HS-5 (cell line): ENCODE data around the gene IMPA2.

Experiments used
- DNase-seq: peaks from one replicate; pipeline ENCODE4 v3.0.0-alpha.2; 2012; ENCODE audit warnings: low read depth

IMPA2 gene

DNA sequence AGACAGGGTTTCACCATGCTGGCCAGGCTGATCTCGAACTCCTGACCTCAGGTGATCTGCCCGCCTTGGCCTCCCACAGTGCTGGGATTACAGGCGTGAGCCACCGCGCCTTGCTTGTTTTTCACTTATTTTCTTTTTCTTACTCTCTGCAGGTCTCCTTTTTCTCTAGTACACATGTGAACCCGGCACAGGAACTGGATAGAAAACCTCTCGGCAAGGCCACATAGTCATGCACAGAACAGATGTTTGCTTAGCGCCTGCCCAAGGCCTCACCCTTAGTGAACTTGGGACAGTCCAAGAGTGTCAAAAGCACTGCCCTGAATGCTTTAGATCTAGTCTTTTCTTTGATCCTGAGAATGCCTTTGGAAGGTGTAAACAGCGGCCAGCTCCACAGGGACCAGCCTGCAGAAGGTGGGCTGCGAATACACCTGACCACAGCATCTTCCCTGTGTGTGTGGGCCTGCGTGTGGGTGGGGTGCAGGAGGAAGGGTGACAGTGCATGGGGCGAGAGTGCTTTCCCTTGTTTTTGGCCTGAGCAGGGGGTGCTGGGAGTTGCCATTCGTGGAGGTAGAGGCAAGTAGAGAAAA lies 27.0 kb downstream of the IMPA2 start:
- DNase-seq = no peak

DNA sequence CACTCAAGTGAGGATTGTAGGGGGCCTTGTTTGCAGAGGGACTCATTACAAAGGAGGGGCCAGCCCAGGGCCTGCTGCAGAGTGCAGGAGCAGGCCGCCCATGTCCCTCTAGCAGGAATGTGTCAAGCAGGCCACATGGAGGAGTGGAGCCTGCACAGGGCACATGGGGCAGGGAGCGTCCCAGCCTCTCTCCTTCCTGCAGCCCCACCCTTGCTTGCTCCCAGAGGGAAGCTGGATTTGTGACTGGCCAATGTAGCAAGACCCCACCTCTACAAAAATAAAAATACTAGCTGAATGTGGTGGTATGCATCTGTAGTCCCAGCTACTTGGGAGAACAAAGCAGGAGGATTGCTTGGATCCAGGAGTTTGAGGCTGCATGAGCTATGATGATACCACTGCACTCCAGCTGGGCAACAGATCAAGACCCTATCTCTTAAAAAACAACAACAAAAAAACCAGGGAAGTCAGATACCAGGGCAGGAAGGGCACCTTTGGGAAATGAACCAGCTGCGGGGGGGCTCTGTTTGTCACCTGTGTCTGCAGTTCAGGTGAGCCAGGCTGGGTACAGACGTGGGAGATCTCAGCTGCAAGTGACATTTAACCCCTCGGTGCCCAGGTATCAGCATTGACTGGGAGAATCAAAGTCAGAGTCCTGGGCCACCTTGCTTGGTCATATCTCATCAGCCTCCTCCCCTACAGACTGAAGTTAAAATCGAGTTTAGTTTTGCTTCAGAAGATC lies 27.7 kb downstream of the IMPA2 start:
- DNase-seq = no peak

DNA sequence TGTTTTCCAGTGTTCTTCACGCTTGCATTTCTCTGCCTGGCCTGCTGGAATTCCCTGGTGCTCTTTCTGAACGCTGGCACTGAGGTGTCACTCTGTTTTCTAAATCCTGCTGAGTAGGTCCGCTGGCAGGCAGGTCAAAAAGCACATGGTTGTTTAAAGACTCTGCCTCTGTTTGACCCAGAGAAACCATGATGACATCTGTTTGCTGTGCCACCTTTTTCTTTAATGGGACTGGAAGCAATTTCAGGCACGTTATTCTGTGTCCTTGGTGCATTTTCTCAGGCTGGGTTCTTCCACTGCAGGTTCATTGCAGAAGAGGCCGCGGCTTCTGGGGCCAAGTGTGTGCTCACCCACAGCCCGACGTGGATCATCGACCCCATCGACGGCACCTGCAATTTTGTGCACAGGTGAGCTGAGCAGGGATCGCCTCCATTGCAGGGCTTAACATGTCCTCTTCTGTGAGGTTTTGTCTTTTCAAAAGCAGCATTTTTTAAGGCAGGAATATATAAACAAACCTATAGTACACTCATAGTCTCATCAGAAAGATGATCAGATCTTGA lies 28.4 kb downstream of the IMPA2 start:
- no peak for DNase-seq

DNA sequence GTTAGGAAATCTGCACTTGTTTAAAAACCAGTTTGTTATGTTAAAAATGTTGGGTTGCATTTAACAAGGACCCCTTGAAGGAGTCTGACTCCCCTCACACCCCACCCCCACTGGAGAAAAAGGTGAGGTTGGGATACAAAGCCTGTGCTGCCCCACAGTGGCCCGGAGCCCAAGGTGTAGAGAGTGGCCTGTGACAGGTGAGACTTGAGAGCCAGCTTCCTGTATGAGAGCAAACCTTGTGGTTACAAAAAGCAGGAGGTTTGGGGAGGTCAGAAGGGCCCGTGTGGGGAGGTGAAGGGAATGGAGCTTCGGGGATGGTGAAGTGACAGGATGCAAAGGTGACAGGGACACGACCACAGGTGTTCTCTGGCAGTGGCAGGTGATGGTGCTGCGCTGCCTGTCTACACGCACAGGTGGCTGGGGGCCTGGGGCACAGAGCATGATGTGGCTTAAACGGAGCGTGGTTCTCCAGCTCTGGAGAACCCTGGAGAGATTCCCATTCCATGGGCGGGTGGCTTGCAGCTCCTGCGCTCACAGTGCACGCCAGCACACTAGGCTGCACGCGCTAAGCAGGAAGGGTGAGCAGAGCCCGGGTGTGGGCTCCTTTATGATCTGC lies 29.0 kb downstream of the IMPA2 start:
- no peak for DNase-seq

DNA sequence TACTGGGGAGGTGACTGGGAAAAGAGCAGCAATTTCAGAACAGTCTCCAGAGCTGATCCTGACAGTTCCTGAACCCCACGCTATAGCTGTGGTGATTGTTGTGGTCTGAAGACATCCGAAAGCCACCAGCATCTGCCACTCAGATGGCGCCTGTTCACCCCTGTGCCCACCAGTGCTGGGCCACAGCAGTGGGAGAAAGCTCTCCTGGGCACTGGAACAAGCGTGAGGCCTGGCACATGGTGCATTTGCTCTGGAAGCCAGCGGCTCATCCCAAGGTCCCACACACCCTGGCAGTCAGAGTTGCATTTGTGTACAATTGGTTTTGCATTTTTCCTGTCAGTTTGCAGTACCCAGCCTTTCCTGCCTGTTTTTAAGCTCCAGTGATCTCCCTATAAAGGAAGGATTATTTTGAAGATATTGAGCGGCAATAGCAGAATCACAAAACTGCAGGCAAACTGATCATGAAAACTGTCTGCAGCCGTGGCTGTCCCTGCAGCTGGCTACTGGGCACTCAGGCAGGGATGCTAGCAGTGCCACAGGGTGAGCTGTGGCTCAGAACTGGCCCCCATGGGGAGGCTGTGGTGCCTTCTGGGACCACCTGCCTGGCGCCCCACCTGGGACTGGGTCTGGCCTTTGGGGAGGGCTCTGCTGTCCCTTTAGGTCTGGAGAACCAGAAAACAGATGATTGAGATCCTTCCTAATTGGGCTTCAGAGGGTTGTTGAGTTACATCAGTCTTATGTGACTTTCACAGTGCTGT lies 30.1 kb downstream of the IMPA2 start:
- DNase-seq = no peak

DNA sequence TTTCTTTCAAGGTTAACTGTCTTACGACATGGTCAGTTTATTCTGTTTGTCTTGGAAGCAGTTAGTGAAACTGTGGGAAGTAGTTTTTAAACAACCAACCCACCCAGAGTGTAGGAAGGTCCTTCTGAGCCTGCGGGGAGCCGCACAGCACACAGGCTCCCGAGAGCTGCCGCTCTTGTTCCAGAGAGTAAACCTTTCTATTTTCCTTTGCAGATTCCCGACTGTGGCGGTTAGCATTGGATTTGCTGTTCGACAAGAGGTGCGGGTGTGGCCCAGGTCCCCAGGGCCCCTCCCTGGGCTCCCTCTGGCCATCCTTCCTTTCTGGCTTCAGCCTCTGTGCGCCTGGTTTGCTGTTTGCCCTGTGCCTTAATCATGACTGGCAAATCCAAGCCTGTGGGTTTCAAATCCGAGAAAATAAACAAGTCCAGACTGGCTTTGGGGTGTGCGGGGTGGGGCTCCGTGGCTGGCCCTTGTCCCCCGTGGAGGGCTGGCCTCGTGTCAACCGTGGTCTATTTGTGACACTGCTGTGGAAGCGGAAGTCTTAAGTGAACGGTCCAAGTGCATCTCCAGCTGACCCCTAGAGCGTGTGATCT lies 30.7 kb downstream of the IMPA2 start:
- DNase-seq = no peak

DNA sequence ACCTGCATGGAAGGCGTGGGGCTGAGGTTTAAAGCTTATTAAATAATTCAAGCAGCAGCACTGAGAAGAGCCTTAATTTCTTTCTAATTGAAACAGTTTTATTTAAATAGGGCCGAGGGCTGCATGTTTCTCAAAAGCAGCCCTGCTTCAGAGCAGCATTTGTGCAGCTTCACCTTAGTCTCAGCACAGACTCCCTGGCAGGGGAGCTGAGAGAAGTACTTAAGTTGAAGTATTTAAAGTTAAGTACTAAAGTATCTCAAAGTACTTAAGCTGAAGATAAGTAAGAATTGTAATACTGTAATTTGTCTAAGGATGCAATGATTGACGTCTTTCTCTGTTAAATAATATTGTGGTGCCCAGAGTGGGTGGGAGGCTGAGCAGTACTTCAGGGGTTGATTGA lies 31.4 kb downstream of the IMPA2 start:
- DNase-seq = no peak

DNA sequence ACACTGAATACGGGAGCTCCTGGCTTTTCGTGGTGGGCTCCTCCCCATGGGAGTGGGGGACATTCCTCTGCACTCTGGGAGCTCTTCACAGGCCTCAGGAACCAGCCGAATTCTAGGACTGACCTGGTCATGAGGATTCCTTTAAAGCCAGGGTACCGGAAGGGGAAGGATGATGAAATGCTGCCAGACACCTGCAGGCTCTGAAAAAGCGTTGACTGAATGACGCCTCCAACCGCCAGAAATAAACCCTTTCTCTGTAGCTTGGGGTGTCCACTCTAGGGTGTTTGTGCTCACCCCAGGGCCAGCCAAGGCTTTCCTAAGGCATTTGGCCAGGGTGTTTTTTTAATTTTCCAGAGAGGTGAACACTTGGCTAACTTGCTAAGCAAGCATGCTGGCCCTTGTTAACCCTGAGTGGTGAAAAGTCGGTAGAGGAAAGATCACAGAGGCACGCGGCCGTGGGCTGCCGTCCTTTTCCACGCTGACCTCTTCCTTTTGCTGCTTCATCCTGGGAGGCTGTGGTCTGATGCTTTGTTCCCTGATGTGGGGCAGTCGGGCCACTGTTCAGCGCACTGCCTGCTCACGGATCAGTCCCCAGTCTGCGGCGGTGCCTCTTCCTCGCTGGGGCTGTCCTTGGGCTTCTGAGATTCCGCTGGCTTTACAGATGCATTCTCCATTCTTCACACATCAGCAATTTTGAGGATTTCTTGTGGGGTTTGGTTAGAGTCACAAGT lies 32.0 kb downstream of the IMPA2 start:
- DNase-seq = no peak

DNA sequence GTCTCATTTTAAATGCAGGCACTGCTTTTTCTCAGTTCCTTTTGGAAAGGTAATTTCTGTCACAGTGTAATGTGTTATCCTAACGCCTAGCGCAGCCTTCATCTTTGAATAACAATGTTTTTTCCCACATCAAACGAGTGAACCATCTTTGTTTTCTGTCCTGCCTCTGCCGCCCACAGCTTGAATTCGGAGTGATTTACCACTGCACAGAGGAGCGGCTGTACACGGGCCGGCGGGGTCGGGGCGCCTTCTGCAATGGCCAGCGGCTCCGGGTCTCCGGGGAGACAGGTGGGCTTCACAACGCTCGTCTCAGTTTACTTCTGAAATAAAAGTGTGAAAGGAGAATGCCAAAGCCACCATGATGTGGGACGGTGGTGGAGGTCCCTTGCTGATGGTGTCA lies 32.8 kb downstream of the IMPA2 start:
- no peak for DNase-seq

DNA sequence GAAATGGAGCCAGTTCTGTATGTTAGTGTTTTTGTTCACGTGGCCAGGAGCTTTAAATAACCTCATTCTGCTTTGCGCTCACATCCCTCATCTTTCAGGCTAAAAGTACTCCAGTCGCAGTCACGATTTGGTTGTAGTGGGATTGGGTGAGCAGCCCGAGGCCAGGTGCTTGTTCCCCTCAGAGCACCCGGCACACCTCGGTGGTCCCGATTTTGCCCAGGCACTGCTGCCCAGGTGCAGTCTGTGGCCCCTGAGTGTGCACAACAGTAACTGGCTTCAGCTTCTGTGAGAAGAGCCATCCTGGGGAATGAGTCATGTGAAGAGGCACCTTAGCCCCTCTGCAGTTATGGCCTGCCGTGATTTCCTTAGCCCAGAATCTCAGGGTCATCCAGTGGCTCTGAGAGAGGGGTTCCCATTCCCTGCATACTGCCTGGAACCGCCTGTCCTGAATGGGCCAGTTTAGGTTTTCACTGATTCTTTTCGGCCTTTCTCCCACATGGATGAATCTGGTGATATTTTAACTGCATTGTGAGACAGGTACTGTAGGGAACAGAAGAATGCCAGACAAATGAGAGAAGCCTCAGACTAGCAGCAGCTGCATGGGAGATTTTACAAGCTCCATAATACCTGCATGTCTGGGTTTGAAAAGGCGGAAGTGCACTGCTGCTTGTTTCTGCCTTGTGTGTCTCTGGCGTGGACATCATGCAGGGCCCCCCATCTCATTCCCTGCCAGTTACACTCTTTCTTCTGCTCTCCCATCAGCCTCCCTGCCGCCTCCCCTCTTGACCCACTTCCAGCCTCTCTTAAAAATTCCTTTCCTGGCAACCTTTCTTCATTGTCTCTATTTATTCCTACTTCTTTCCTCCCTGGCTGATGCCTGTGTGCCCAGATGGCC lies 33.5 kb downstream of the IMPA2 start:
- DNase-seq = no peak

DNA sequence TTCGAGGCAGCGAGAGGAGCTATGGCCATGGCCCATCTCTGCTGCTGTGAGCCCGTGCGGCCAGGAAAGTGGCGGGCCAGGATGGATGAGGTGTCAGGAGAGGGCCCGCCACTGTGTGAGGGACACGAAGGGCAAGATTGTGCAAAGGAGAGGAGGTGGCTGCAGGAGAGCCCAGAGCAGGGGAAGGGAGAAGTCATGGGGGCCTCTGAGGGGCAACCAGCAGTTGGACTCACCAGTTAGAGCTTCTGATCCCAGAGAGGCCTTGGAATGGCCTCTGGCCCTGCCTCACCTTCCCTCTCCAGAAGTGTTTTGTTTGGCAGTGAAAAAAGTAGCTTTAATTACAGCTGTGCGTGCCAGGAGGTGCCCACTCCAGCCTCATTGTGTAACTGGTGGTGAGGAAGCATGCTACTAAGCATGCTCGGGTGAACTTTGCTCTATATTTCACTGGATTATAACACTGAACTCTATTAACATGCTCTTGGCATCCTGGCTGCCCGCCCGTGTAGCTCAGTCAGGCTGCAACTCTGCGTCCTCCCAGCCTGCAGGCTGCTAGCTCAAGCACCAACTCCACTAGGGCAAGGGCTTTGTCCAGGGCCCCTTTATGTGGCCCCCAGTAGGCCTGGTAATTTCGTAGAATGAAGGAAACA lies 34.2 kb downstream of the IMPA2 start:
- no peak for DNase-seq

DNA sequence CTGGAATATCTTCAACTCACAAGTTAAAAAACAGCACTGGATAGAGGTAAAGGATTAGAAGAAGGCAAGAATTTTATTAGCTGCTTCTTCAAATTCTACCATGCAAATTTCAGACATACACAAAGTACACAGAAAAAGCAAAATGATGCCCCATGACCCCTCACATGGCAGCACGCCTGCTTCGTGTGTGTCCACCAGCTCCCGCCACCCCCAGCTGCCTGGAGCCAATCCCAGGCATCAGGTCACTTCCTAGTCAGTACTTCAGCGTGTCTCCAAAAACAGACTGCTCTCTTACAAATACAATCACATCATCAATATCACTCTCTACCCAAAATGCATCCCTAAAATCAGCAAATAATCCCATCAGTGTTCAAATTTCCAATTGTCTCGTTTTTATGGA lies 35.8 kb downstream of the IMPA2 start:
- no peak for DNase-seq

DNA sequence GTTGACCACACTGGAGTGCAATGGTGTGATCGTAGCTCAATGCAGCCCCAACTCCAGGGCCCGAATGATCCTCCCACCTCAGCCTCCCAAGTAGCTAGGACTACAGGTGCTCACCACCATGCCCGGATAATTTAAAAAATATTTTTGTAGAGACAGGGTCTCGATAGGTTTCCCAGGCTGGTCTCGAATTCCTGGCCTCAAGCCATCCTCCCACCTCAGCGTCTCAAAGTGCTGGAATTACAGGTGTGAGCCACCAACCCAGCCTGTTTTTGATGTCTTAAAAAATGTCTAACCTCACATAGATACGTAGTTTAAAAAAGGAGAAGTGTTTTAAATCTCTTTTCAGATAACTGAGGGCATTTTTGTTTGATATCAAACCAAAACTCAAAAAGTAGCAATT lies 37.6 kb downstream of the IMPA2 start:
- no peak for DNase-seq

DNA sequence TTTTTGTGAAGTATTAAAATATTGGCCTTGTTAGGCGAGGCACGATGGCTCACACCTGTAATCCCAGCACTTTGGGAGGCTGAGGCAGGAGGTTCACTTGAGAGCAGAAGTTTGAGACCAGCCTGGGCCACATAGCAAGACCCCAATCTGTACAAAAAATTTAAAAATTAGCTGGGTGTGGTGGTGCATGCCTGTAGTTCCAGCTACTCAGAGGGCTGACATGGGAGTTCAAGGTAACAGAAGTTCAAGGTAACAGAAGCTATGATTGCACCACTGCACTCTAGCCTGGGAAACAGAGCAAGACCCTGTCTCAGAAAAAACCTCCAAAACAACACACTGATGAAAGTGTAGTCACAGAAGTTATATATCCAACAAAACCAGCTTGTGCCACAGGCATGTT lies 39.8 kb downstream of the IMPA2 start:
- no peak for DNase-seq

DNA sequence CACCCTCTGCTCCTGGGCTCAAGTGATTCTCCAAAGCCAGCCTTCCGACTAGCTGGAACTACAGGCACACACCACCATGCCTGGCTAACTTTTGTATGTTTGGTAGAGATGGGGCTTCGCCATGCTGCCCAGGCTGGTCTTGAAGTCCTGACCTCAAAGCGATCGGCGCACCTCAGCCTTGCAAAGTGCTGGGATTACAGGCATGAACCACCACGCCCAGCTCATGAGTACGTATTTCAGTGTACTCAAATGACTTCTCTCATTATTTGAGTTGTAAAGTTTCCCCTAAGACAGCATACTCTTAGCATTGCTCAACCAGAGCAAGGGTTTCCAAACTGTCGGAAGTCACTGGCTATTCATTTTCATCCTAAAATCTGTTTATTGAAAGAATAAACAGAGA lies 40.3 kb downstream of the IMPA2 start:
- no peak for DNase-seq

DNA sequence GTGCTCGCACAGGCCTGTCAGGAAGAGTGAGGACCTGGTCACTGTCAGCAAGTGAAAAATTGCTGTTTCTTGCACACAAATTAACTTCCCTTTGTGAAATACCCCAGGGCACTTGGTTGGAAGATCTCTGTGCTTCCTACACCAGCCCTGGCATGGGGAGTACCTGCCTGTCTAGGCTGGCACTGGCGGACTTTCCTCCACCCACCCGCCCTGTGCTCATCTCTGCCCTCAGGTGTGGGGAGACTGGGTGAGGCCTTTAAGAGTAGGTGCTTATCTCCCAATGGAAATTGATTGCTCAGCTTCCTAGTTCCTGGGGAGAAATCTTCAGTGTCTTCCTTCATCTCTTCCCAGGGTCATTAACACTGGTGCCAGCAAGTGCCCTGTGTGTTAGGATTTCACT lies 42.1 kb downstream of the IMPA2 start:
- no peak for DNase-seq

DNA sequence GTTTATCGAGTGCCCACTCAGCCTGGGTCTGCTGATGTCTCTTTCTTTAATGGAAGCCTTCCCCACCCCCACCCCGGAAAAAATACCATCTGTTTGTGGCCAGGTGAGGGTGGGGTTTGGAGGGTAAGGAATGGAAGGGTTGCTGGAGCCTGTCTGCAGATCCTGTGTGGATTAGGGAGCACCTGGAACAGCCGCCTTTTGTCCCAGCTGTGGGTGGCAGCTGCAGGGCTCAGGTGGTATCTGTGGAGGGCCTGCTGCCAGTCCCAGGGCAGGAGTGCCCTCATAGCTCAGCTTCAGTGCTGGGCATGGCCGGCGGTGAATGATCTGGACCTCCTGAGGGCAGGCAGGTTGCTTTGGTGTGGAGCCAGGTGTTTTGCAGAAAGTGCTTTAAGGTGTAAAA lies 45.3 kb downstream of the IMPA2 start:
- no peak for DNase-seq

DNA sequence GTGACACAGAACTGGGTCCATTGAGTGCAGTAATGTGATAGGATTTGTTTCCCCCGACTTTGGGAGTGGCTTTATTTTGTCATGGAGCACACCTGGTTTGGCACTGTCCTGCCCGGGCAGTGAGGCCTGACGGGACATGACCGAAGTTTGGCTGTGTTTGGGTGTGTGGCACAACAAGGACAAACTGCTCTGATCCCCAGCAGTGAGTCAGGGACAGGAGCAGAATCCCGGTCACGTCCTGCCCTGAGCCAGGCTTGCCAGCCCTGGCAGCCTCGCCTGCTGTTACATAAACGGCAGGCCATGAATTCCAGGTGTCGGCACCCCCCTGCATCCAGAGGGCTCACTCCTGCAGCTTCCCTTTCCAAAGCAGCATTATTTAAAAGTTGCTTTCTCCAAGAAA lies 45.7 kb downstream of the IMPA2 start:
- no peak for DNase-seq

DNA sequence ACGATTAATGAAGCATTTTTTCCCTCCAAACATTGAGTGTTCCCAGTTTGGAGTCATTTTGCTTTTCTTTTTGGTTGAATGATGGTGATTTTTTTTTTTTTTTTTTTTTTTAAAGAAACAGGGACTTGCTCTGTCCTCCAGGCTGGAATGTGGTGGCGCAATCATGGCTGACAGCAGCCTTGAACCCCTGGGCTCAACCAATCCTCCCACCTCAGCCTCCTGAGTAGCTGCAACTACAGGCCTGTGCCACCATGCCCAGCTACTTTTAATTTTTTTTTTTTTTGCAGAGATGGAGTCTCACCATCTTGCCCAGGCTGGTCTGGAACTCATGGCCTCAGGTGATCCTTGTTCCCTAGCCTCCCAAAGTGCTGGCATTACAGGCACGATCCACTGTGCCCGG lies 46.2 kb downstream of the IMPA2 start:
- no peak for DNase-seq

DNA sequence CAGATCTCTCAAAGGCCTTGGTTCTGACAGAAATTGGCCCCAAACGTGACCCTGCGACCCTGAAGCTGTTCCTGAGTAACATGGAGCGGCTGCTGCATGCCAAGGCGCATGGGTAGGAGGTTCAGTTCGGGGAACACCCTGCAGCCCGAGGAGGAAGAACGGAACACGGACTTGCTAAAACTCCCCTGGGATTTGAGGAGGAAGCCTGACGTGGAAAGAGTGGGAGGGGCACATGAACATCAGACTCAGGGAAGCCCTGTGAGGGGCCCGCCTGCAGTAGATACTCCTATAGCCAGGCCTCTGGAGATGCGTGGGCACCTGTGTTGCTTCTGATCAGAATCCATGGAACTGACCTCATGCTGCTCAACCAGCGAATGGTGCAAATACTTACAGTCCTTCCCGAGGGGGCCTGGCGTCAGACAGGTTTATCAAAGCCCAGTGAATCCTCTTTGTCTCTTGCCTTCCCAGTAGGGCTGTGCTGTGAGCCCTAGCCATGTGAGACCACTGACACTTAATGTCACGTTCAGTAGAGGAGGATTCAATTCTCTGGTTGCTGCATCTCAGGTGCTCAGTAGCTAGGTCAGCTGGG lies 46.8 kb downstream of the IMPA2 start:
- no peak for DNase-seq
